ENCODE results near the gene RSPH9.
"Not testable (repeated sequence)": the region's sequence is repeated elsewhere in the genome, so short reads cannot be mapped to it uniquely, and the experiment has no call there.

The RSPH9 gene

DNA sequence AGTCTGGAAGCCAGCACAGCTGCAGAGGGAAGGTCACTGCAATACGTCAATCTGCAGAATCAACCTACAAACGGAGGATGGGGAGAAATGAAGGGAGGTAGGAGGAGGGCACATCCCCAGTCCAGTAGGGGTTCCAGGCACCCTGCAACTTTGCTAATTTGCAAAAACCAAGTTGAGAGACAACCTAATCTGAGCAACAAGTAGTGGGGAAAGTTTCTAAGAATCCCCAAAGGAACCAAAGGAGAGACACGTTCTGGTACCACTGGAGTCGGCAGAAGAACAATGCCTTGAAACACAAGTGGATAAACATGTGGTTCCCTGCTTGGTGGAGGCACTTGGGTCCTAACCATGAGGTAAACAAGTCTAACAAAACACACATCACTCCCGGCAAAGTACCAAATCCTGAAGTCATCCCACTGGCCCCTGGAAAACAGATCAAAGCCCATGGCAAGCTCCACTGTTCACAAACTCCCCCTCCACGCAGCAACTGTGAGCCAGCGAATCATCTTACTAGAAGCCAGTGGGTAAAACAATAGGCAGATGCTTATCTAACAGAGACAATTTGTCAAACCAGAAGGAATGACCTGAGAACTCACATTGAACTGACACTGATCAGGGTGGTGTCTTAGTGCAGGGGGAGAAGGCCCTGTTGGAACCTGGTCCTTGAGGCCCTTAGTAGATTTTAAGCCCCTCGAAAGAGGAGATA lies 38.0 kb downstream of the RSPH9 start:
- peaks cover 17% of the 10 kb centered on the region for H3K36me3 Mint-ChIP-seq (ENCODE audit: low read depth)
- H3K4me3 Mint-ChIP-seq, result no peak overlapping the region
- H3K27ac Mint-ChIP-seq, result no peak overlapping the region
- peaks cover 23% of the 10 kb centered on the region for H3K4me1 Mint-ChIP-seq (ENCODE audit: low read depth)
- no peaks in the 10 kb centered on the region for H3K27me3 Mint-ChIP-seq (ENCODE audit: low read depth)
- no peaks in the 10 kb centered on the region for H3K9me3 Mint-ChIP-seq

DNA sequence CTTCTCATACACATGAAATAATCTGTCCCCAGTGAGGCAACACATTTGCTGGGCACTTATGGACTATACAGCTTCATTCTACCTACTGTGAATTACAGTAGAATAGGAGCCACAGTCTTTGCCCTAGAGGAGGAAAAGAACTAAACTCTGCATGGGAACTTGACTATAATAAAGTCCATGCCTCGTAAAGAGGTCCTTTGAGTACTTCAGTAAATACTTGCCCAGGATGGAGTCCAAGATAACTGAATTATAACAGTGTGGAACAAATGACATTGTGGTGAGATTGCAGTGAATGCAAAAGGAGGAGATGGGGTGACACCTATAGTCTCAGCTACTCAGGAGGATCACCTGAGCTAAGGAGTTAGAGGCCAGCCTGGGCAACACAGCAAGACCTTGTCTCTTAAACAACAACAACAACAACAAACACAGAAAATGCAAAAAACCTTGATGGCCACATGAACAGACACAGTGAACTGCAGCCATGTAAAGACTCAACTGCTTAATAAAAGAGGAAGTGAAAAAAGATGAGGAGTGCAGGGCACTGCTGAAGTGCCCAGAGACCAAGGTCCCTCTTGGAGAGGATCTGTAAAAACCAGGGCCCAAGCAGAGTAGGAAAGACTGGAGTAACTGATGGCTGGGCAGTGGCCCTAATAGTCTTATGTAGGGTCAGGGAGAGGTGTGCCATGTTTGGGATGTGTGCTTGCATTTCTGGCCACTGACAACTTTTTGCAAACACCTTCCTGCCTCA lies 39.0 kb downstream of the RSPH9 start:
- Mint-ChIP-seq H3K9me3 (no peaks in the 10 kb centered on the region), H3K36me3 (ENCODE audit: low read depth) (peaks cover 14% of the 10 kb centered on the region), H3K4me1 (ENCODE audit: low read depth) (peaks cover 28% of the 10 kb centered on the region), H3K27me3 (ENCODE audit: low read depth) (no peaks in the 10 kb centered on the region), H3K4me3 (no peak overlapping the region), H3K27ac (no peak overlapping the region)

DNA sequence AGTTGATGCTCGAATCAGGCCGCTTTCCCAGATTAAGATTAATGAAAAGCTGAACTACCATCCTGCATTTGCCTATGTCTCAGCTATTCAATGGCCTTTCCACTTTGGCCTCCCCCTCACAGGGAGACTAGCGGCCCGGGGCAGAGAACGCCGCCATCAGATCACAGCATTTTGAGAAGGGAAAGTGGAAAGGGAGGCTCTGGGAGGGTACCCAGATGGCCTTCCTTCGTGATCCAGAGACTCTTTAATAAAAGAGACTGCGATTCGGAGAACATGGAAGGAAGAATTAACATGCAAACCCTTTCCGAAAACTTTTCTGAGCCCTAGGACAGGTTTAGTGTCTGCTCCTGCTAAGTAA lies 42.2 kb downstream of the RSPH9 start:
- Mint-ChIP-seq H3K27me3 (ENCODE audit: low read depth) (peaks cover 6% of the 10 kb centered on the region), H3K36me3 (ENCODE audit: low read depth) (peaks cover 8% of the 10 kb centered on the region), H3K27ac (peak overlapping the region; percentile 86), H3K4me3 (peak overlapping the region; percentile 97), H3K9me3 (no peaks in the 10 kb centered on the region), H3K4me1 (ENCODE audit: low read depth) (peaks cover 28% of the 10 kb centered on the region)

DNA sequence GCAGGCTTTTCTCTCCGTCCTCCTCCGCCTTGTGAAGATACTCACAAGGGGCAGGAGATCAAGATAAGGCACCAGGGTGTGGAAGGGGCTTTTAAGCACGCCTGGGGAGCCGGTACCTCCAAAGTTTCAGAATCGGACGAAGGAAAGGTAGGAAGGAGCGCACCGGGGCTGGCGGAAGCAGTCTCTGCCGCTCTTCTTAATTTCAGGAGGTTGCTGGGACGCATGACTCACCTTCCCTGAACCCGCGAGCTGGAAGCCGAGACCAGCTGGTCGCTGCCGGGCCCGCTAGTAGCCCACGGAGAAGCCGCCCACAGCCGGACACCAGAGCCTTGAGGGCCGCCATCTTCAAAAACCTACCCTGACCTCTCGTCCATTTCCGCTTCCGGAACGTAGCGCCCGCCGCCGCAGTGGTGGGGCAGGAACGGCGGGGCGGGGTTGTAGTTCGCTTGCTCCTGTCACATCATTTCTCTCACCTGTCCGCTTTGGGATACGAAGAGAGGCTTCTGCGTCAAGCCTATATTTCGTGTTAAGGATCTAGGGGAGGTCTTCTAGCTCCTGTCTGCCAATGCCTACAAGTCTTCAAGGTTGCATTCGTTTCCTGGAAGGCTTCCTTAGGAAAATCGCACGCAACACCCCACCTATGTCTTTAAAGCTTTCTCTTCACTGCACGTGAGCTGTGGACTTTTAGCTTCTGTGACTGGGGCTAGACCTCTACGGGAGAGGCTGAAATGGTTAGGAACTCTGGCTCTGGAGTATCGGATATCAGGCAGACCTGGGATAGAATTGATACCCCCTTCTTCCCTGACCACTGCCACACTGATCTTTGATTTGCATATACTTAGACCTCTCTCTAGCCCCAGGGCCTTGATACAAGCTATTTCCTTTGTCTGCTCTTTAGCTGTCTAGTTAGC lies 42.9 kb downstream of the RSPH9 start, which contains the start of gene MRPS18A:
MRPS18A (minus strand) TSS at position 355 of the 911 bp plus-strand sequence; CDS start at position 343, 12 bp downstream.
- Mint-ChIP-seq H3K9me3 (no peaks in the 10 kb centered on the region), H3K27me3 (ENCODE audit: low read depth) (peaks cover 6% of the 10 kb centered on the region), H3K4me3 (peak within 1 kb of the TSS; percentile 97), H3K27ac (peak within 1 kb of the TSS; percentile 86), H3K4me1 (ENCODE audit: low read depth) (peaks cover 26% of the 10 kb centered on the region), H3K36me3 (ENCODE audit: low read depth) (peaks cover 8% of the 10 kb centered on the region)

DNA sequence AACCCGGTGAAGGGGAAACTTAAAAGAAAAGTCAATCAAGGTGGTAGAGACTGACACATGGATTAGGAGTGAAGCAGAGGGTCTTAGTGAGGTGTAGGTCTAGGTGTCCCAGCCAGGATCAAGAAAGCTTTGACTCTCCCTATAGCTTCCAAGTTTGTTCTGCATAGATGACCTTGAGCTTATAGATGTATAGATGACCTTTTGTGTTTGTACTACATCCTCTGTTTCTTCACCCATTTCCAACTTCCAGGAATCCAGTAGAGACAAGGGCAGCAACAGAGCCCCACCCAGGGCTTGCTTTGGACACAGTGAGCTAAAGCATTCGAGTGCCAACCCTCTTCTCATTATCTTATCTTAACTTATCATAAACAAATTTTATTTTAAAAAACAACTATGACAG lies 44.6 kb downstream of the RSPH9 start:
- H3K27ac Mint-ChIP-seq, result no peak overlapping the region
- no peak overlapping the region for H3K4me3 Mint-ChIP-seq
- no peaks in the 10 kb centered on the region for H3K9me3 Mint-ChIP-seq

DNA sequence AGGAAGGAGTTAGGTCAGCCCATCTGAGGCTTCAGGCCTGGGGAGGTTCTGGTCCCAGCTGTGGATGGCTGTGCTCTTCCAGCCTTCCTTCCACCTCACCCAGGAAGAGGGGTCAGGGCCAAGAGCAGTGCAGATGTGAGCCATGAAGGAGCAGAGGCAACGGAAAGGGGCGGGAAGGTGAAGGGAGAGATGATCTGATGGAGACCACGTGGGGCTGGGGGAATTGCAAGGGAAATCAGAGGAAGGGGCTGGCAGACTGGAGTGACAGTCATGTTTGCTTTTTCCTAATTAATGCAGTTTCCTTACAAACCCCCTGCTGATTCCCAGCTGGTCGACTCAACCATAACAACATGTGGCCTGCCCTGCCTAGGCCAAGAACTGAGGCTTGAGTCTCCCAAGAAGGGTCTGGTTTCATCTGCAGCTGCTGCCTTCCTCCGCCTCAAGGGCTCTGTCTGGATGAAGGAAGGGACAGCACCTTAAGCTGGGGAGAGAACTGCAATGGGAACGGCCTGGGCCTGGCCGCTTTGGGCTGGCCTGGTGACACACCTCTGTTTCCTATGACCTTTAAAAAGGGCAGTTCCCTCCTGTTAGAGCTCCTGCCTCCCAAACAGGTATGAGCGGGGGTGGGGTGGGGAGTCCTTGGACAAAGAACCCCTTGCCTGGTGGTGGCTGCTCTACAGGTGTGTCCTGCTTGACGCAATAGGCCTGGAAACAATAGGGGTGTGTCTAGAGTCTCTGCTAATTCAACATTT lies 50.6 kb downstream of the RSPH9 start:
- H3K4me3 Mint-ChIP-seq, result no peak overlapping the region
- H3K27ac Mint-ChIP-seq, result no peak overlapping the region
- no peaks in the 10 kb centered on the region for H3K36me3 Mint-ChIP-seq (ENCODE audit: low read depth)
- H3K4me1 Mint-ChIP-seq (ENCODE audit: low read depth), result no peaks in the 10 kb centered on the region
- H3K9me3 Mint-ChIP-seq, result no peaks in the 10 kb centered on the region
- H3K27me3 Mint-ChIP-seq (ENCODE audit: low read depth), result peaks cover 15% of the 10 kb centered on the region

More for the DNA sequence above, 44.6 kb downstream of the RSPH9 start:
- peaks cover 6% of the 10 kb centered on the region for H3K36me3 Mint-ChIP-seq (ENCODE audit: low read depth)
- peaks cover 23% of the 10 kb centered on the region for H3K4me1 Mint-ChIP-seq (ENCODE audit: low read depth)
- peaks cover 12% of the 10 kb centered on the region for H3K27me3 Mint-ChIP-seq (ENCODE audit: low read depth)

DNA sequence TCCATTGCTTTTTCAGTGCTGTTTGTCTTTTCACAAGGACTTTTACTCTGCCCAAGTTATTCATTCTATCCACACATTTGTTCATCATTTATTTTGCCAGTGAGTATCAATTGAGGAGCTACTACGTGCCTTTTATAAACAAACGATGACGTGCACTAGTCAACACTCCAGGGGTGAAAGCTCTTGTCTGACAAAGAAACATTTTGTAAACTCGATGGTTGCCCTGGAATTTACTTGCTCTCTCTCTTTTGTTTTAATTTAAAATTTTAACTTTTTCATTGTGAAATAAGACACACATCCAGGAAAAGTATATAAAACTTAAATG lies 51.1 kb downstream of the RSPH9 start:
- no peaks in the 10 kb centered on the region for H3K36me3 Mint-ChIP-seq (ENCODE audit: low read depth)
- H3K27me3 Mint-ChIP-seq (ENCODE audit: low read depth), result peaks cover 15% of the 10 kb centered on the region
- no peaks in the 10 kb centered on the region for H3K4me1 Mint-ChIP-seq (ENCODE audit: low read depth)
- no peak overlapping the region for H3K27ac Mint-ChIP-seq
- no peak overlapping the region for H3K4me3 Mint-ChIP-seq
- H3K9me3 Mint-ChIP-seq, result no peaks in the 10 kb centered on the region

DNA sequence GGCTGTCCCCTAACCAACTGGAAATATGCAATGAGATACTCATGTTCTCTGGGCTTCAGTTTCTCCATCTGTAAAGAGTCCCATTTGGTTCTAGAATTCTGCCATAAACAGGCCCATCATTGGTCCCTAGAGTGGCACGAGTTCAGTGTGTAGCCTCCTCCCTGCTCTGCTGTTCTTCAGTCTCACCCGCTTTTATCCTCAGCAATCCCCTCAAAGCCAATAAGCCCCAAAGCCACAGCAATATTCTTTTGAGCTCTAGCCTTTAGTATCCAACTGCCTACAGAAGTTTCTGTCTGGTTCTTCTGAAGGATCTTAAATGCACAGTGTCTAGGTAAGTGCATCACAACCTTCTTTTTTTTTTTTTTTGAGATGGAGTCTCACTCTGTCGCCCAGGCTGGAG lies 52.6 kb downstream of the RSPH9 start:
- H3K36me3 Mint-ChIP-seq (ENCODE audit: low read depth), result no peaks in the 10 kb centered on the region
- H3K27me3 Mint-ChIP-seq (ENCODE audit: low read depth), result peaks cover 21% of the 10 kb centered on the region
- H3K4me3 Mint-ChIP-seq, result no peak overlapping the region

DNA sequence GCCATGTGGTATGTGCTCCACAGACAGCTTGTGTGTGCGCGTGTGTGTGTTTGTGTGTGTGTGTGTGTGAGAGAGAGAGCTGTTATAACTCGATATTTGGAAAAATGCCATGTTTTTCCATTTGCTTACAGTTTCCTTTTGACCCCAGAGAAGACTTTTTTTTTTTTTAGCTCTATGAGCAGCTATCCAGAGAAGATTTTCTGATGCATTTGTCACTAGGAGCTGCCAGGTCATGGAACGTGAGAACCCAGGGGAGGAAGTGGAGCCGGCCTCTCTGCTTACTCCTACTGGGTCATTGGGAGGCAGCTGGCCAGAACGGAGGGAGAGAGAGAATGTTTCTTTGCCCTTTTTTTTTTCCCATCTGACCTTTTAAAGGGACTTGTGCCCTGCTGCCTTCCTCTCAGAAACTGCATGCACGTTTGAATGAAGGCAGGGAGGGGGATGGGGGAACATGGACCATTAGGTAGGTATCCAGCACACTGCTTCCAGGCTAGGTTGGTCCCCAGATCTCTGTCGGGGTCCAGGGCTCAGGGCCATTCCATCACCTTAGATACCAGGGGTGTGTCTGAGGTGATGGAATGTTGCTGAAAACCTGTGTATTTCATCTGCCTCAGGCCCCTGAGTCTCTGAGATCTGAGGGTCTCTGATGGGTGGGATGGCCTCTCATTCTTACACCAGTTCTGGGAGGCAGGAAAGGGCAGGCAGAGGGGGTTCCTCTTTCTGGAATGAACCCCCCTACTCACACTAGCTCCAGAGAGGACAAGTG lies 53.9 kb downstream of the RSPH9 start:
- no peaks in the 10 kb centered on the region for H3K9me3 Mint-ChIP-seq
- peaks cover 27% of the 10 kb centered on the region for H3K27me3 Mint-ChIP-seq (ENCODE audit: low read depth)
- no peaks in the 10 kb centered on the region for H3K4me1 Mint-ChIP-seq (ENCODE audit: low read depth)
- no peak overlapping the region for H3K27ac Mint-ChIP-seq
- no peak overlapping the region for H3K4me3 Mint-ChIP-seq
- no peaks in the 10 kb centered on the region for H3K36me3 Mint-ChIP-seq (ENCODE audit: low read depth)

More for the DNA sequence above, 52.6 kb downstream of the RSPH9 start:
- H3K4me1 Mint-ChIP-seq (ENCODE audit: low read depth), result no peaks in the 10 kb centered on the region
- no peak overlapping the region for H3K27ac Mint-ChIP-seq
- no peaks in the 10 kb centered on the region for H3K9me3 Mint-ChIP-seq

DNA sequence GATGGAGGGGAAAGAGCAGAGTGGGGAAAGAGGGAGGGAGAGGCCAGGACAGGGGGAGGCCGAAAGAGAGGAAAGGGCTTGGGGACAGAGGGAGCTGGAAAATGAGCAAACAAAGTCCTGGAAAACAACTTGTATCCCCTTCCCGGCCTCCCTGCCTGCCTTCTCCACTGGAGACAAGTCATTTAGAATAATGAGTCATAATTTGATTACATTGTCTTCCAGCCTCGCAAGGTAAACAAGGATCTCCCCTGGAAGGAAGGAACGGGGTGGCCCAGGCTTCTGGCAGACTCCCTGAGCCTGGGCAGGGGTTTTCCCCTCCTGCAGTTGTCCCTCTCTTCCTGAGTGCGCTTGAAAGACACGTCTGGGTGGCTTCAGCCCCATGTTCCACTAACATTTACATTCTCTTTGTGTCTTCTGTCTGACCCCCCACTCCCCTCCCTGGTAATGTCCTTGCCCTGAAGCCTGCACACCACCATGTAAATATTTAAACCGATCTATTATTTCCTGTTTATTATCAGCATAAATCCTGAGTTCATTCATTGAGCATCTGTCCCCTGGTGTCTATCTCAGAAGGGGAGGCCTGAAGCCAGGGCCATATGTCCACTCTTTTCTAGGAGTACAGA lies 54.8 kb downstream of the RSPH9 start:
- Mint-ChIP-seq H3K9me3 (no peaks in the 10 kb centered on the region), H3K27ac (no peak overlapping the region), H3K4me3 (no peak overlapping the region), H3K27me3 (ENCODE audit: low read depth) (peaks cover 32% of the 10 kb centered on the region), H3K4me1 (ENCODE audit: low read depth) (no peaks in the 10 kb centered on the region), H3K36me3 (ENCODE audit: low read depth) (no peaks in the 10 kb centered on the region)

DNA sequence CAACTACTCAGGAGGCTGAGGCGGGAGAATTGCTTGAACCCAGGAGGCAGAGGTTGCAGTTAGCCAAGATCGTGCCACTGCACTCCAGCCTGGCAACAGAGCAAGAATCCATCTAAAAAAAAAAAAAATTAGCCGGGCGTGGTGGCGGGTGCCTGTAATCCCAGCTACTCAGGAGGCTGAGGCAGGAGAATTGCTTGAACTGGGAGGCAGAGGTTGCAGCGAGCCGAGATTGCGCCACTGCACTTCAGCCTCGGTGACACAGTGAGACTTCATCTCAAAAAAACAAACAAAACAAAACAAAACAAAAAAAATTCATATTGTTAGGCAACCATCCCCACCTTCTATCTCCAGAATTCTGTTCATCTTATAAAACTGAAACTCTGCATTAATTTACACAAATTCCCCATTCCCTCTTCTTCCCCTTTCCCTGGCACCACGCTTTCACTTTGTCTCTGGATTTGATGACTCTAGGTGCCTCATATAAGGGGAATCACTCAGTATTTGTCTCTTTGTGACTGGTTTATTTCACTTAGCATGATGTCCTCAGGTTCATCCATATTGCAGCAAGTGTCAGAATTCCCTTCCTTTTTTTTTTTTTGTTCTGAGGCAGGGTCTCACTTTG lies 56.2 kb downstream of the RSPH9 start:
- not testable (repeated sequence) for H3K27ac Mint-ChIP-seq; H3K4me1 Mint-ChIP-seq (ENCODE audit: low read depth); H3K36me3 Mint-ChIP-seq (ENCODE audit: low read depth); H3K9me3 Mint-ChIP-seq; H3K4me3 Mint-ChIP-seq
- peaks cover 40% of the 10 kb centered on the region for H3K27me3 Mint-ChIP-seq (ENCODE audit: low read depth)

DNA sequence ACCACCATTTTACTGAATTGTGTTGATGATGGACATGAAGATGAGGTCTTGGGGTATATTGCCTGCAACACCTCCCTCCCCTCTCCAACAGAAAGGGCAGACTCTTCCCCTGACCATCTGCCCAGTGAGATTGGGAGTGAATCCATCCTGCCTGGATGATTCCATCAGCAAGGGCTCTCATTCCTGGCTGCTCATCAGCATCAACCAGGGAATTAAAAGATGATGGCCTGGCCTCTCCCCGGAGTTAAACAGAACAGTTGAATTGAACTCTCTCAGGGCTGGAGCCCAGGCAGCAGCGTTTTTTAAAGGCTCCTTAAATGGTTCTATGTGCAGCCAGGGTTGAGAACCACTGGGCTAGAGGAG lies 57.3 kb downstream of the RSPH9 start:
- H3K27ac Mint-ChIP-seq, result no peak overlapping the region
- H3K9me3 Mint-ChIP-seq, result no peaks in the 10 kb centered on the region
- peaks cover 49% of the 10 kb centered on the region for H3K27me3 Mint-ChIP-seq (ENCODE audit: low read depth)
- no peak overlapping the region for H3K4me3 Mint-ChIP-seq
- no peaks in the 10 kb centered on the region for H3K36me3 Mint-ChIP-seq (ENCODE audit: low read depth)
- peaks cover 13% of the 10 kb centered on the region for H3K4me1 Mint-ChIP-seq (ENCODE audit: low read depth)

Measured in T-helper 1 cell treated with Interleukin-12 subunit alpha and Interleukin-12 subunit beta and Interleukin-4 antibody, amounts not matched to agents 30 μg/mL and 1 μg/mL, for 36 hours (primary cell).